Esophagus squamous epithelium (tissue), 4 donors: ENCODE results near the gene HIPK2.

Source experiments
- CTCF ChIP-seq, 6 experiments: fragments of 450-650 bp in 4 of 6; fragments of 200-600 bp in 2 of 6; sonication (generic) in 2 of 6; IDR thresholded peaks; one replicate each; pipeline ENCODE4 v1.5.1; 2016 to 2019; ENCODE audit warnings: antibody characterized with exemption in 6 of 6, mild to moderate bottlenecking in 4 of 6, moderate library complexity in 4 of 6
- POLR2A ChIP-seq, 4 donors: fragments of 450-650 bp; IDR thresholded peaks; one replicate each; pipeline ENCODE4 v1.6.1; 2017; ENCODE audit warnings: antibody characterized with exemption in 4 of 4, mild to moderate bottlenecking in 4 of 4, moderate library complexity in 3 of 4

GRCh38 chr7:139693651-139694388 lies 84.0 kb downstream of the HIPK2 start:
- TF ChIP-seq CTCF (IDR thresholded peaks at IDR 0.05) (no peak), POLR2A (IDR thresholded peaks at IDR 0.05) (no peak)
